Measurements from ENCODE around the gene CNOT3. TPM values are rescaled to one million over a fixed set of nuclear protein-coding genes. Genes with fewer than 3 reads are reported as not detected.
A peak's percentile ranks its signal among the peaks of the same experiment; 100 is the strongest.
"Not testable (repeated sequence)": the region's sequence is repeated elsewhere in the genome, so short reads cannot be mapped to it uniquely, and the experiment has no call there.

CNOT3 gene
- total and polyA plus RNA-seq, 7 donors = 14.1 to 28.4 (median 19.4) TPM

DNA sequence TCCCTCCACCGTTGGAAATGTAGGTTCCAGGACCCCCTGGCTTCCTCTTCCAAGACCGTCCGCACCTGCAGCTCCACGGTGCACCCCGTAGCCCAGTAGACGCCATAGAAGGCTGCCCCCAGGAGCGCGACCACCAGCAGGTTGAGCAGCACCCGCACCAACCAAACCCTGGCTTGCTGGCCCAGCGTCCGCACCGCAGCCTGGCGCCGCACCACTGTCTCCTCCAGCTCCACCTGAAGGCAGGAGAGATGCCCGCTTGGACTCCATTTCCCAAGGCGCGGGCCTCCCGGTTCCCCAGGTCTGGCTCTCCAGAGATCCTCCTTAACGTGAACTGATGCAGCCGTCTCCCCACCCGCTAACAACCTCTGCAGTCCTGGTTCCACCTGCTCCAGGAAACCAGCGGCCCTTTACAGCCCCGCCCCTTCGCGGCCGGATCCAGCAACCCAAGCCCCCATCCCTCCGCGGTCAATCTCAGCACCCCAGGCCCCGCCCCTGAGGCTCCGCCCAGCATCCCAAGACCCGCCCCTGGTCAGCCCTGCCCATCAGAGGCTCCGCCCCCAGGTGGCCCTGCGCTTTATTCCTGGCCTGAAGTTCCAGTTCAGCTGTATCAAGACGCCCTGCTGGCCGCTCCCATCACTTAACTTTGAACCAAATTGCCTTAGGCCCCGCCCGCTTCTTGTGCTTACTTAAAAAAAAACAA, 27.0 kb downstream of the CNOT3 start:
- Histone ChIP-seq H3K4me3 (peak overlapping the region; percentile 24), H3K36me3 (ENCODE audit: insufficient read depth in 1 of 2, low read depth in 1 of 2) (no peaks in the 10 kb centered on the region), H3K9me3 (no peaks in the 10 kb centered on the region), H3K27me3 (ENCODE audit: insufficient read depth in 3 of 3, low read length in 2 of 3) (peaks cover 0 to 16% (median 0%) of the 10 kb centered on the region in 3 donors), H3K27ac (no peak overlapping the region), H3K4me1 (peaks cover 18% of the 10 kb centered on the region)
- peak in 1 of 2 donors; percentile 73 for DNase-seq
- ATAC-seq = no peak
- TF ChIP-seq, protein P1, sequence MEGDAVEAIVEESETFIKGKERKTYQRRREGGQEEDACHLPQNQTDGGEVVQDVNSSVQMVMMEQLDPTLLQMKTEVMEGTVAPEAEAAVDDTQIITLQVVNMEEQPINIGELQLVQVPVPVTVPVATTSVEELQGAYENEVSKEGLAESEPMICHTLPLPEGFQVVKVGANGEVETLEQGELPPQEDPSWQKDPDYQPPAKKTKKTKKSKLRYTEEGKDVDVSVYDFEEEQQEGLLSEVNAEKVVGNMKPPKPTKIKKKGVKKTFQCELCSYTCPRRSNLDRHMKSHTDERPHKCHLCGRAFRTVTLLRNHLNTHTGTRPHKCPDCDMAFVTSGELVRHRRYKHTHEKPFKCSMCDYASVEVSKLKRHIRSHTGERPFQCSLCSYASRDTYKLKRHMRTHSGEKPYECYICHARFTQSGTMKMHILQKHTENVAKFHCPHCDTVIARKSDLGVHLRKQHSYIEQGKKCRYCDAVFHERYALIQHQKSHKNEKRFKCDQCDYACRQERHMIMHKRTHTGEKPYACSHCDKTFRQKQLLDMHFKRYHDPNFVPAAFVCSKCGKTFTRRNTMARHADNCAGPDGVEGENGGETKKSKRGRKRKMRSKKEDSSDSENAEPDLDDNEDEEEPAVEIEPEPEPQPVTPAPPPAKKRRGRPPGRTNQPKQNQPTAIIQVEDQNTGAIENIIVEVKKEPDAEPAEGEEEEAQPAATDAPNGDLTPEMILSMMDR (IDR thresholded peaks at IDR 0.05) = no peak
- intact Hi-C loops (cut with DNase I) = loop anchor here in 1 of 2 donors (10.0 kb wide), 1 partner anchor 230 kb away; no protein-coding TSS in a partner anchor
- WGBS, 3 donors = 13 to 16% (median 14%) methylated on average over 37 of the region's 37 CpGs

- DNase-seq (no peak), ATAC-seq (no peak)
- intact Hi-C loops (cut with DNase I) = loop anchor here in 1 of 2 donors (10.0 kb wide), 1 partner anchor 230 kb away; no protein-coding TSS in a partner anchor
Observed at GRCh38 chr19:54165222-54165621, 27.7 kb downstream of the CNOT3 start.

DNA sequence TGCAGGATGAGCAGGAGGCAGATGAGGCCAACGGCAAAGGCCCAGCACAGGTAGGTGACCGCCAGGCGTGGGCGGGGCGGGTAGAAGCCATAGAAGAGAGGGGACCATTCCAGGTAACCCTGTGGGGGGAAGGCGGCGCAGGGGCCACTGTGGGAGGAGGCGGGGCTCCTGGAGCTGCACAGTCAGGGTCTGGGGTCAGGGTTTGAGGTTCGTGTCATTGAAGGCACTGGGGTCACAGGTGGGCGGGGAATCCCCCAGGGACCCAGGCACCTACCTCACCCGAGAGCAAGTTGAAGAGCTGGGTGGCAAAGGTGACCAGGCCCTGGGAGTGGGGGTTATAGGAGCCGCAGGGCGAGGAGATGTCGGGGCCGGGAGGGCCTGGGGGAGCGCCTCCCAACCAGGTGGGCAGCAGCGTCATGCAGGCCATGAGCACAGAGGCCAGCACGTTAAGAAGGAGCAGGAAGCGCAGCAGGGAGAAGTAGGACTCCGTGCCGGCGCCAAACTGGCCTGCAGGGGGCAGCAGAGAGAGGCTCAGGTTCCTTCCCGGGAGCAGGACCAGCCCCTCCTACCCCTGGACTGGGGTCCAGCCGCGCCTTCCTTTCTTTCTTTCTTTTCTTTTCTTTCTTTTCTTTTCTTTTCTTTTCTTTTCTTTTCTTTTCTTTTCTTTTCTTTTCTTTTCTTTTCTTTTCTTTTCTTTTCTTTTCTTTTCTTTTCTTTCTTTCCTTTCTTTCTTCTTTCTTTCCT, 30.8 kb downstream of the CNOT3 start:
- DNase-seq = peak; percentile 91 to 96
- no peaks in the 10 kb centered on the region for H3K36me3 ChIP-seq (ENCODE audit: insufficient read depth in 1 of 2, low read depth in 1 of 2)
- no peaks in the 10 kb centered on the region for H3K4me1 ChIP-seq
- no peak overlapping the region for H3K4me3 ChIP-seq
- TF ChIP-seq, protein P1 (IDR thresholded peaks at IDR 0.05) = peak; percentile 86
- peak; percentile 88 to 97 (median 92) for ATAC-seq
- intact Hi-C loops (cut with DNase I) = loop anchor here (2.0 to 10.0 kb wide), 3 partner anchors 62 to 226 kb away; no protein-coding TSS in a partner anchor
- no peak overlapping the region for H3K27ac ChIP-seq
- 21 to 24% (median 24%) methylated on average over 21 to 25 of the region's 25 CpGs for WGBS, 3 donors
- H3K9me3 ChIP-seq = no peaks in the 10 kb centered on the region
- peaks cover 0 to 26% (median 5%) of the 10 kb centered on the region in 3 donors for H3K27me3 ChIP-seq (ENCODE audit: insufficient read depth in 3 of 3, low read length in 2 of 3)

More at GRCh38 chr19:54165222-54165621, 27.7 kb downstream of the CNOT3 start:
- H3K4me3 ChIP-seq = no peak overlapping the region
- no peaks in the 10 kb centered on the region for H3K9me3 ChIP-seq
- H3K36me3 ChIP-seq (ENCODE audit: insufficient read depth in 1 of 2, low read depth in 1 of 2) = no peaks in the 10 kb centered on the region
- 87 to 89% (median 87%) methylated on average over 25 of the region's 25 CpGs for WGBS, 3 donors
- TF ChIP-seq, protein P1 (IDR thresholded peaks at IDR 0.05) = no peak
- H3K27ac ChIP-seq = no peak overlapping the region
- H3K4me1 ChIP-seq = peaks cover 16% of the 10 kb centered on the region
- peaks cover 0 to 16% (median 0%) of the 10 kb centered on the region in 3 donors for H3K27me3 ChIP-seq (ENCODE audit: insufficient read depth in 3 of 3, low read length in 2 of 3)

GRCh38 chr19:54169149-54169740, 31.7 kb downstream of the CNOT3 start:
- ATAC-seq (no peak), DNase-seq (no peak)
- no peaks in the 10 kb centered on the region for H3K36me3 ChIP-seq (ENCODE audit: insufficient read depth in 1 of 2, low read depth in 1 of 2)
- no peak overlapping the region for H3K4me3 ChIP-seq
- TF ChIP-seq, protein P1 (IDR thresholded peaks at IDR 0.05) = no peak
- intact Hi-C loops (cut with DNase I) = loop anchor here (2.0 to 10.0 kb wide), 3 partner anchors 62 to 226 kb away; no protein-coding TSS in a partner anchor
- peaks cover 0 to 35% (median 8%) of the 10 kb centered on the region in 3 donors for H3K27me3 ChIP-seq (ENCODE audit: insufficient read depth in 3 of 3, low read length in 2 of 3)
- H3K9me3 ChIP-seq = no peaks in the 10 kb centered on the region
- WGBS, 3 donors = 81 to 86% (median 82%) methylated on average over 21 of the region's 21 CpGs
- no peaks in the 10 kb centered on the region for H3K4me1 ChIP-seq
- H3K27ac ChIP-seq = no peak overlapping the region

- WGBS, 3 donors = 68 to 75% (median 70%) methylated on average over 15 to 19 of the region's 23 CpGs
- H3K4me3 ChIP-seq; H3K4me1 ChIP-seq; DNase-seq; ATAC-seq; intact Hi-C loops (cut with DNase I); H3K36me3 ChIP-seq (ENCODE audit: insufficient read depth in 1 of 2, low read depth in 1 of 2); H3K27ac ChIP-seq; H3K9me3 ChIP-seq: not testable (repeated sequence)
- H3K27me3 ChIP-seq (ENCODE audit: insufficient read depth in 3 of 3, low read length in 2 of 3) = peaks cover 0 to 21% (median 8%) of the 10 kb centered on the region in 3 donors
Observed at GRCh38 chr19:54171736-54172431, 34.3 kb downstream of the CNOT3 start.
